AML-193 (cell line): ENCODE measurements around the gene NFYB.
"Not testable (repeated sequence)": the region's sequence is repeated elsewhere in the genome, so short reads cannot be mapped to it uniquely, and the experiment has no call there.

Source experiments
- DNase-seq, 2 experiments: peaks; one replicate each; lab custom pipeline; 2025; lab: John Stamatoyannopoulos, UW

Gene NFYB

DNA sequence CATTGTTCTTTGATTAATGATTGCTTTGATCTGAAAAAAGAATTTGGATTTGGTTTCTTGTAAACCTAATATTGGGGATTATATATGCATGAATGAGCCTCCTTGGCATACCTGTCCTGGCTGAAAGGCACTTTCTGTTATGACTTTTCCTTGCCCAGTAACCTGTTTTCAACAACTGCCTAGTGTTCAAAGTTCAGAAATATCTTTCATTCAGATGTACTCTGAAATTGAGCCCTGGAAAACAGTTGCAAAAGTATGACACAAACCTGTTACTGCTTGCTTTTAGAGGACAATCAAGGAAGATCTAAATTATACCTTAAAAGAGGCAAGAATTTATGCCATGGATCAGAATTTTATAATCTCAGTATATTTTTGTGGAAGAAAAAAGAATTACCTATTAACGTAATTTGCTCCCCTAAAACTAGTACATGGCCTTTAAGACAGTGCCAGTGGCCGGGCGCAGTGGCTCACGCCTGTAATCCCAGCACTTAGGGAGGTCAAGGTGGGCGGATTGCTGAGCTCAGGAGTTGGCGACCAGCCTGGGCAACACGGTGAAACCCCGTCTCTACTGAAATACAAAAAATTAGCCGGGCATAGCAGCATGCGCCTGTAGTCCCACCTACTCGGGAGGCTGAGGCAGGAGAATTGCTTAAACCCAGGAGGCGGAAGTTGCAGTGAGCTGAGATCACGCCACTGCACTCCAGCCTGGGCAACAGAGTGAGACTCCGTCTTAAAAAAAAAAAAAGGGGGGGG is 23.0 kb downstream of the NFYB start:
- DNase-seq = not testable (repeated sequence)

DNA sequence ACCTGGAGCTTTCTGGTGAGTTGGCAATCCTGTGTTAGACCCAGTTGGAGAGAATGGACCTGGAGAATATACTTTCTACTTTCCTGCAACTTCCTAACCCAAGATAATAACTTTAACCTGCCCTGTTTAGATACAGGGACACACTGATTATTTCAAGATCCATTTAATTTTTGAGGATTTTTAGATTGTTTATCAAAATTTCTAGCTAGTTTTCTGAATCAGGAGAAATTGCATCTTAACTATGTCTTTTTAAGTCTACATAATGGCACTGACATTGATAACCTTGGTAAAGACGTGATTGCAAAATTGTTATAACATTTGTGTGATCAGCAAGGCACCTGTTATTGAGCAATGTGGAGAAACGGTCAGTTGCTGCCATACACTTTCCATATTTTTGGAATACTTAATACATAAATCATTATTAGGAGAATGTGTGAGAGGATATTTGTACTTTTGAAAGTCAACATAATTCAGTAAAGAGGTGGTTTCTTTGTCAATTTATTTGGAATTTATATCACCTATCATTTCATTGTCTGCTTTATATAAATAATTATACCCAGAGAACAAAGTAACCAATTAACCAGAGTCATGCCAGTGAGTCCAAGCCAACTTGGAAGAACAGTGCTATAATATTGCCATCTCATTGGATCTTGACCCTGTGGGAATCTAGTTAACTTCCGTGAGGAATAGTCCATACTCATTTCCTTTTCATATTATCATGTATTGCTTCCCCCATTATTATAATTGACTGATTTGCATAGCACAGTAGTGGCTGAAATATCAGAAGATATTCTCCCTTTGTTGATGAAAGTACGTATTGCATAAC is 28.4 kb downstream of the NFYB start:
- no peak for DNase-seq

DNA sequence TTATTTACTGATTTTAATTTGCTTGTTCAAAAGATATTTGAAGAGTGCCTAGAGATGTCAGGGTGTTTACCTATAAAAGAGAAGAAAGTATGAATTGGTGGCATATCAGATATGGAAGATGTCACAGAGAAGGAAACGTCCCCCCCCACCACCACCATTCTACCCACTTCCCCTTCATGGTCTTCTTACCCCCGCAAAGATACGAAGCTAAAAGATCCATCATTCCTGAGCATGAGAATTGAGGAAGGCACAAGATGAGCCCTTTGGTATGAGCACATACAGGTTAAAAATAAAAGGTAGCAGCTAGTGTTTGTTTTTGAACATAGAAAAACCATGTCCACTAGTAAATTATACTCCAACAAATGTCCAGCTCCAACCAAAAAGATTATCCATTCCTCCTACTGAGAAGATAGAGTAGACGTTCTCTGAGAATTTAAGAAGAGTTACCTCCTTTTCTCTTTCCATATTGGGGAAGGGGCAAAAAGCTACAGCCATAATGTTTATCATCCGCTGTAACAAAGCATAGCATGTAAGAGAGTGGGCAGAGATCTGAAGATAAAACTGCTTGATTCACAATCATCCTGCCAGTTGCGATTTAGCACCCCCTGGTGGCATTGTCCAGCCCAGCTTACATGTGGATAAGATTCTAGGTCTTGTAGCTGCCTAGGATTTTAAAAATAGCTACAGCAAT is 29.1 kb downstream of the NFYB start:
- DNase-seq = peak; percentile 59 to 73

DNA sequence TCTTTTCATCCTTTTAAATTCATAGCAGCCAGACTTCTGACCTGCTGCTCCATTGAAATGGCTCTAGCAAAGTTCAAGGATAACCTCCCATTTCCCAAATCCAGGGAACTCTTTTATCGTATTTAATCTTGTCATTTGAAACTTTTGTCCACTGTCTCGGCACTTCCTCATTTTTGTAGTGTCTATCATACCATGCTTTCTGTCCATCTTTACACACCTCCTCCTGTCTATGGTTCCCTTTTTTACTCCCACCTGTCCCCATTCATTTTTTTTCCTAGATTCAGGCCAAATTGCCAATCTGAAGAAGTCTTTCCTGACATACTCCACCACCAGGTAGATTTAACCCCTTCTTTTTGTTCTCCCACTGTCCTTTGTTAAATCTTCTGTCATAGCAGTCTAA is 31.0 kb downstream of the NFYB start:
- DNase-seq = peak in 1 of 2 experiments; percentile 9

DNA sequence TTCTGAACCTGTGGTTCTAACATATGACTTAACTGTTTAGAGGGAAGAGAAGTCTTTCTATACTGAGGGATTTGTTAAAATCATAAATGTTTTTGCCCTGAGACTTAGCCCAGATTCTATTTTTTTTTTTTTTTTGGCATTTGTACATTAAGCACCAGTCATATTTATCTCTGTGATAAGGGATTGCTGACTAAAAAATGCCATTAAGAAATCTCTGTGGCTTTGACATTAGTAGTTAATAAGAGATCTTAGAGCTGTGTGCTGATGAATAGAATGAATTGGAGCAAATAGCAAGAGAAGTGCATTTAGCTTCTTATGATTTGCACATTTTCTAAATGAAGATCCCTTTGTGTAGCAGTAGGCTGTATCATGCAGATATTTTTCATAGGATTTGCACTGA is 32.5 kb downstream of the NFYB start:
- DNase-seq = no peak

DNA sequence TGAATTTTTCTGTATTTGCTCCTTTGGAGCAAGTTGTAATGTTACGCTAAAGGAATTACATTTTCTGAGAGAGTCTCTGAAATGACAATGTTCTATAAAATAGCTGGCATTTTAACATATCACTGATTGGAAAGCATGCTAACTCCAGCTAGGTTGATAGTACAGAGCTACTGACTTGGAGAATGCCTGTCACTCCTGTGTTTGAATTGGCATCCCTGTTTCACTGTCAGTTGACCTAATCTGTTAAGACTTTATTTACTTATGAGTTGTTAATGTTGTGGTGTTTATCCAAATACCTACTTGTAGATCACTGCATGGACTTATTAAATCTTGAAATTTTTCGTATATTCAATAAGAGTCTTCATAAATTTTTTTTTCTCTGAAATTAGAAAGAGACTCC is 40.1 kb downstream of the NFYB start:
- DNase-seq = no peak

DNA sequence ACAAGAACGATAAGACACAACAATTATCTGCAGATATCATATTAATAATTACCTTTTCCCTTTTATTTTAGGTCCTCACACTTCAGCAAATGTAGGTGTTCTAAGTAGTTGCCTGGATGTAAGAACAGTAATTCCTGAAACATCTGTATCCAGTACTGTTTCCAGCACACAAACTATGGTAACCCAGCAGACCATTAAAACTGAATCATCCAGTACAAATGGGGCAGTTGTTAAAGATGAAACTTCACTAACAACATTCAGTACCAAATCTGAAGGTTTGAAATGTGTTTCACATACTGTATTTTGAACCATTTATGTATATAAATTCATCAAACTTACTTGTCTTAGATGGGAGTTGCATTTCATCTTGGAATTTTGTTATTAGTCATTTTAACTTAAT is 42.7 kb downstream of the NFYB start:
- DNase-seq = no peak

DNA sequence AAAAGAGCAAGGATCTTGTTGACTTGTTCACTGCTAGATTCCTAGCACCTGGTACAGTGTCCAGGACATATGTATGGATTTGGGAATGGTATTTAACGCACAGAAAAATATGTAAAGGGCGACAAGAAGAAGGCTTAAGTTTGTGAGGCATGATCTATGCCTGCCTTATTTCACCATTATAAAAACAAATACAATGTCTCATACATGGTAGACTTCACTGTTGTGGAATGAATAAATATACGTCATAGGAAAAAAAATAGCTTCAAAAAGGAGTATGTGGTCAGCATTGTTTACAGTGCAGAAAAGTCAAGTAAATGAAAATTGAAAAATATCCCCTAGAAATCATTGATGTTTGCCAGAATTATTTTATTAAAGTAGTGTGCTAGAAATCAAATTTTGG is 43.7 kb downstream of the NFYB start:
- DNase-seq = no peak

DNA sequence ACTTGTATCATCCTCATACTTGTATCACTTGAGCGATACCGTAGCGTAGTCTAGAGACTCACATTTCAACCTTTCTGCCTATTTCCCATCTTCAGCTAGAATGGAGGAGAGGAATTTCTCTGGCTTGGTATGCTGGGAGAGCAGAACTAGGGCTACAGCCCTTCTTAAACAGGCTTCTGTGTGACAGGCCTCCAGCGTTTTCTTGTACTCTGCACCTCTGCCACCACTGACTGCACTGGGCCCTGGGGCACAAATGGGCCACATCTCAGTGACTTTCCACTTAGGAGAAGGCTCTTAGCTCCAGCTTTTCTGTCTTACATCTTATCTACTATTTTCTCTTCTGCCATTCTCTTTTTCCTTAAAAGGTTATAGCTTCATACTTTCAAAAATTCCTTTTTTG is 46.9 kb downstream of the NFYB start:
- DNase-seq = no peak

DNA sequence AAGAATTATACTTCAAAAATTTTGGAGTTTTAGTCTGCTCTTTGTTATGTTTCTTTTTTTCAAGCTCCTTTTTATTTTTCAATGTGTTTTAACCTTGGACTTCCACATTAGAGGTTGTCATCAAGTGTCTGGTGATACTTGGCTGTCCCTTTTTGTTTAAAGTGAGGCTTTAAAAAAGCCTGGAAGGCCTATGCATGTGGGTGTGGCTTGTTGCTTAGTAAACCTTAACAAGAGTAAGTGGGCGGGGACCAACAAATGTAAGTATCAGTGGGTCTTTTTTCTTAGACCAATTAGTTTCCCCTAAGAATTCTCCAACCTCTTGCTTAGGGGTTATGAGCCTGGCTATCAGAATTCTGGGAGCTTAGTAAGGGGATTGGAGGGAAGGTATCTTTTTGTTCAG is 47.3 kb downstream of the NFYB start:
- no peak for DNase-seq

DNA sequence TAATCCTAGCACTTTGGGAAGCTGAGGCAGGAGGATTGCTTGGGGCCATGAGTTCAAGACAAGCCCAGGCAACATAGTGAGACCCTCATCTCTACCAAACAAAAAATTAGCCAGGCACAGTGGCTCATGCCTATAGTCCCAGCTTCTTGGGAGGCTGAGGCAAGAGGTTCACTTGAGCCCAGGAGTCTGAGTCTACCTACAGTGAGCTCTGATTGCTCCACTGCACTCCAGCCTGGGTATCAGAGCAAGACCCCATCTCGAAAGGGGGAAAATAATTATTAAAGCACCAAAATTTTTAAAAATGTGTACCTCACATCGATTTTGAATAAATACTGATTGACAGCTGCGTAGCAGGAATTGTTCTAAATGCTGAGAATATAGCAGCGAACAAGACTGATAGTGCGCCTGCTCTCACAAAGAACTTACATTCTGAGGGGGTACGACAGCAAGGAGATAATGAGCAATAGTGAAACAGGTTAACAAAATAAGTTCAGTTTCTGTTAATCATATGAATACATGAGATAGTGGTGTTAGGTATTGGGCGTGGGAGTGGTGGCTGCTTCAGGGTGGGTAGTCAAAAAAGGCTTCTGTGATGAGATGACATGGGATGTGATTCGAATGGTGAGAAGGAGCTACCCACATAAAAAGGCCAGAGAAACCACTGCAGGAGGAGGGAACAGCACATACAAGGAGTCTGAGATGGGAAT is 54.1 kb downstream of the NFYB start:
- DNase-seq = no peak

DNA sequence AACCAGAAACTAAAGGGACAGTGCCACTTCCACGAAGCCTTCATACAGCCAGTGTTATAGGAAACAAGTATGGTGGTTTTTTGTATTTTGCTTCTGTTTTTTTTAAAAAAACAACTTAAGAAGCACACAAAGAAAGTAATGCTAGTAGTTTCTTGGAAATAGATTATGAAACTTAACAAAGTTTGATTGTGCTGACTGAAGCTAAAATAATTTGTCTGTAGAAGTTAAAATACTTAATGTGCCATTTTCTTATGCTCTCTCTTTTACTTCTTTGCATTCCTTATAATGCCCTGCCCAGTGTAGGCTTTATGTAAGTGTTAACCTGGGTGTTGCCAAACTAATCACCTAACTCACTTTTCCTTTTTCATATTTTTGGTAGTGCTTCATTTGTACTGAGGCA is 57.2 kb downstream of the NFYB start:
- DNase-seq = no peak

DNA sequence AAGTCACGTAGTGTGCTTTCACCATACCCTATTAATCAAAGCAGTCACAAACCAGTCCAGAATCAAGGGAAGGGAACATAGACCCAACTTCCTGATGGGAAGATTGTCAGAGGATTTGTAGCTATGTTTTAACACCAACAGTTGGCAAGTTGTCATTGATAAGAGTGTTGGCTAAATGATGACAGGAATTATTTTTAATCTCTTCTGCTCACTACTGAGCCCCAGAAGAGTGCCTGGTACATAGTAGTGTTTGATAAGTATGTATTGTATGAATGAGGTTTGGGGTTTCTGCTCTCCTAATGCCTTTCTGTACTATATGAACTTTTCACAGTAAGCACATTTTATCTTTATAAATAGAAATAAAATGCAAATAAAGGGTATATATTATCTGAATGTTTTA is 59.0 kb downstream of the NFYB start:
- DNase-seq = no peak

DNA sequence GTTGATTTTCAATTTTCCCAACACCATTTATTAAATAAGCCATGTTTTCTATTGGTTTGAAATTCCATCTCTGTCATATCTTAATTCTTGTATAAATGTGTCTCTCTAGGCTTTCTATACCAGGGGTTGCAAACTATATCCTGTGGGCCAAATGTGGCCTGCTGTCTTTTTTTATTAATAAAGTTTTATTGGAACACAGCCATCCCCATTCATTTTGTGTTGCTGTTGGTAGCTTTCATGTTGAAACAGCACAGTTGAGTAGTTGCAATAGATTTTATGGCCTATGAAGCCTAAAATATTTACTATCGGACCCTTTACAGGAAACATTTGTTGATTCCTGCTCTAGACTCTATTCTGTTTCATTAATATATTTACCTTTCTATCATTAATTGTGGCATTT is 64.3 kb downstream of the NFYB start:
- no peak for DNase-seq

DNA sequence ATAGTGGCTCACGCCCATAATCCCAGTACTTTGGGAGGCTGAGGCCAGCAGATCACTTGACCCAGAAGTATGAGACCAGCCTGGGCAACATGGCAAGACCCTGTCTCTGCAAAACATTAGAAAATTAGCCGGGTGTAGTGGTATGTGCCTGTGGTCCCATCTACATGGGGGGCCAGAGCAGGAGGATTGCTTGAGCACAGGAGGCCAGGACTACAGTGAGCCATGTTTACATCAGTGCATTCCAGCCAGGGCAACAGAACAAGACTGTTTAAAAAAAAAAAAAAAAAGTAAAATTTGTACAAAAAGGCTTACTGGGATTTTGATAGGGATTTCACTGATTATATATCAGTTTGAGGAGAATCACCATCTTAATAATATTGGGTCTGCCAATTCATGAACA is 65.9 kb downstream of the NFYB start:
- no peak for DNase-seq
